ENCODE measurements around the gene WDR7.

DNA sequence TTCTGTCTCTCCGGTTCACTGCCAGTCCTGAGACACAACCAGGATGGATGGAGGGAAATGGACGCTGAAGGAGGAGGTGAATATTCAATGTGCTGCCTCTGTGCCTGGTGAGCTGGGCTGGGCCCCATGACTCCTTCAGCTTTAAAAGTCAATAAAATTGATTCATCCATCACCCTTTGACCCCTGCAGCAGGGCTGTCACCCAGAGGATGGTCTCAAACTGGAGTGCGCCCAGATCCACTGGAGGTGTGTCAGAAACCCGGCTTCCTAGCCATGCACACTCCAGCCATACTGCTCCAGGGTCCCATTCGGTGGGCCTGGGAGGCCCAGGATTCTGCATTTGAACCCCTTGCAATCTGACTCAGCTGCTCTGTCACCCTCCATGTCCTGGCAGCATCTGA, 401.6 kb downstream of the WDR7 start:
- no peak for TF ChIP-seq EZH2 (IDR thresholded peaks at IDR 0.05; ENCODE audit: borderline replicate concordance, low read length)
- no peak for TF ChIP-seq CTCF (conservative IDR thresholded peaks at IDR 0.05 in 1 of 2, IDR thresholded peaks at IDR 0.05 in 1 of 2; ENCODE audit: extremely low read depth in 1 of 2, insufficient read depth in 1 of 2, low read depth in 1 of 2, low read length in 2 of 2)

Measured in mammary epithelial cell (primary cell).